Midbrain (tissue), 1 donor: ENCODE measurements around the gene COG5.
"Not testable (repeated sequence)": the region's sequence is repeated elsewhere in the genome, so short reads cannot be mapped to it uniquely, and the experiment has no call there.

Experiments
- DNase-seq: peaks from one replicate; lab custom pipeline; 2025; lab: John Stamatoyannopoulos, UW

COG5 gene

DNA sequence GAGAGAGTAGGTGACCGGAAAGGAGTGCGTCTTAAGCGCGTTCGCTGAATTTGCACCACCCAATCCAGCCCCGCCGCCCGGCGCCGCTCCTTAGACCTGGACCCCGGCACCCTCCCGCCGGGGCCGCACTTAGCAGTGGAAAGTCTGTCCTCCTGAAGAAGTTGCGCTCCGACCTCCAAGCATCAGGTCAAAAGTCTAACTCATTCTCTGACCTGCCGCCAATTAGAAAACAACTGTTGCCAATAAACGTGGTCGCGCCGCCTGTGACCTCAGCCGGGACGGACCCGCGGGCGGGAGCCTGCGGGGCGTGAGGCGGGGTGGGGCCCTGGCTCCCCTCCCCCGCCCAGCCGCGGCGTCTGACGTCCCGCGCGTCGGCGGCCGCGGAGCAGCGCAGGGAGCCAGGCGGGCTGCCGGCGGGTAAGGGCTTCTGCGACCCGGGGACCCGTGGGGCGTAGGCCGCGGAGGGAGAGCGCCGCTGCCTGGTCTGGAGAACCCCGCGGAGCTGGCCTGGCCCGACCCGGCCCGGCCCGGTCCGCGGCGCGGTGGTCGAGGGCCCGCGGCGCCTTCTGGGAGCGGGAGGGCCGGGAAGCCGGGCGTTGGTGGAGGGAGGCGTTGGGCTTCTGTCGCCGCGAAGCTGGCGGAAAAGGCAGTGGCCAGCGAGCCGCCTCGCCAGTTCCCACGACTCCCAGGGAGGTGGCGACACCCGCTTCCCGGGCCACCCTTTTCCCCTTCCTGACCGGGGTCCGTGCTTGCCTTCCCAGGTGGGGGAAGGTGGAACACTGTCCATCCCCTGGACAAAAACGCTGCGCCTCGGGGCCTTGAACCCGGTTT lies 16.4 kb upstream of the COG5 start, which contains the start of gene BCAP29:
Gene BCAP29, plus strand, starts transcription at position 362 of the 831 bp plus-strand sequence. CDS start 527 bp downstream, outside the sequence.
- DNase-seq = peak; percentile 70

DNA sequence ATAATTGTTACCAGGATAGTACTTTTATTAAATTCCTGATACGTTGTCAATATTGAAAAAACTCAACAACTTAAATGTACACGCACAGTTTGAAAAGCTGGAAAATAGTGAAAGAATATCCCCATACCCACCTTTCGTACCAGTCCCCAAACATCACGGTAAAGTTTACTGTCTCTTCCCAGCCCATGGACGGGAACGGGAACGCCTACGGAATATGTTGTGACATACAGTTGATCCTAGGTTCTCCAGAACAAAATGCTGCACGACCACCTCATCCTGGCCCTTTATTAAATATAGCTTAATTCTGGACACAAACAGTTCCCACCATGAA lies 15.8 kb upstream of the COG5 start:
- DNase-seq = no peak

DNA sequence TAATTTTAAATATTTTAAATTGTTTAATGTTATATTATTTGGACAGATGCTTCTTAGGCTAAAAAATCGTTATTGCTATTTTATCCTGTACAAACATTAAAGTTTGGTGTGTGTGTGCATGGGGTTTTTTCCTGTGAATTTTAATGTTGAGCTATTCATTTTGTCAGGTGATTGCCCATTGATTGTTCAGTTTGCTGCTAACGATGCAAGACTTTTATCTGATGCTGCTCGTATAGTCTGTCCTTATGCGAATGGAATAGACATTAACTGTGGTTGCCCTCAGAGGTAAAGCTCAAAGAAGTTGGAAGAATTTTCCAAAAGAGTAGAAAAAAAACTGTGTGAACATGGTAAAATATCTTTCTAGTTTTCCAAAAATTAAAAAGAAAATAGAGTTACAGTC lies 9.8 kb upstream of the COG5 start:
- no peak for DNase-seq

DNA sequence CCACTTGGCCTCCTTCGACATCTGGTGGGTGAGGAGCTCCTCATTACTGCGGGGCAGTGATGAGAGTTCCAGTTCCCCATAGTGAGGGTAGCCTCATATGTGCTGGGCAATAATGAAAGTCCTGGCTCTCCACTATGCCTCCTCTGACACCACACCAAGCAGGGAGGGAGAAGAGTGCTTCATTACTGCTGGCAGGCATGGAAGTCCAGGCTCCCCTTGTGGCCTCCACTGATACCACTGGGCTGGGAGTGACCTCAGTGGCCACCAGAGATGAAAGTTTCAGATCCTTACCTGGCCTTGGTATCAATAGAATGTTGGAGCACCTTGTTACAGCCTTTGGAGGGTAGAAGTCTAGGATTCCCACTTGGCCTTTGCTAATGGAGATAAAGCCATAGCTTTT lies 6.6 kb upstream of the COG5 start:
- DNase-seq = no peak

- DNase-seq = no peak
Observed at GRCh38 chr7:107564553-107565298, 1.0 kb upstream of the COG5 start.

GRCh38 chr7:107563081-107563774 lies 492 bp downstream of the COG5 start:
- DNase-seq = peak; percentile 59

DNA sequence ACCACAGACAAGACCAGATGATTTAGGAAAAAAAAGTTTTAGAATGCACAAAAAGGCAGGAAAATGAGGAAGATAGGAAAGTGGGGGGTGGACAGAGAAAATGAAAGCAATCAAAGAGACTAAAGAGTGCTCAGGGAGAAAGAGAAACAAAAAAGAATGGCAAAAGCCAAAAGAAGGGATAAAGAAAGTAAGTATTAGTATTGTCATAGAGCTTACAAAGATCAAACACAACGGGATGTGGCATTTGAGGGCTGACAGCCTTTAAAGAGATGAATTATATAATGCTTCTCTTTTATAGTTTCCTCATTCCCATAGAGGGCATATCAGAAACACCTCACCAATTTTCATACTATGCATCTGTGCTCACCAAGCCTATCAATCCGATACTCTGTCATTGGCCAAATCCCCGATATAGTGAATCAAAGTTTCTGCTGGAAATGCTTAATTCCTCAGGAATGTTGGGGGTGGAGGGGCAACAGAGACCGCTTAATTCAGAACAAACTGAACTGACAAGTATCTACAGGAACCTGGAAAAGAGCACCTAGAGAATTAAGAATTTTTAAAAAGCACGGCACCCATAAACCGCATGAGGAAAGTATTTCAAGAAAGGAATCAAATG lies 2.7 kb downstream of the COG5 start:
- DNase-seq = no peak

- no peak for DNase-seq
Observed at GRCh38 chr7:107559864-107560263, 3.9 kb downstream of the COG5 start.

GRCh38 chr7:107555893-107556292 lies 7.8 kb downstream of the COG5 start:
- DNase-seq = no peak

GRCh38 chr7:107551936-107552335 lies 11.8 kb downstream of the COG5 start:
- no peak for DNase-seq

- no peak for DNase-seq
Observed at GRCh38 chr7:107544848-107545591, 18.7 kb downstream of the COG5 start.

GRCh38 chr7:107543338-107543993 lies 20.3 kb downstream of the COG5 start:
- no peak for DNase-seq

GRCh38 chr7:107538001-107538400 lies 25.7 kb downstream of the COG5 start:
- DNase-seq = no peak

- not testable (repeated sequence) for DNase-seq
Observed at GRCh38 chr7:107537228-107537627, 26.5 kb downstream of the COG5 start.

DNA sequence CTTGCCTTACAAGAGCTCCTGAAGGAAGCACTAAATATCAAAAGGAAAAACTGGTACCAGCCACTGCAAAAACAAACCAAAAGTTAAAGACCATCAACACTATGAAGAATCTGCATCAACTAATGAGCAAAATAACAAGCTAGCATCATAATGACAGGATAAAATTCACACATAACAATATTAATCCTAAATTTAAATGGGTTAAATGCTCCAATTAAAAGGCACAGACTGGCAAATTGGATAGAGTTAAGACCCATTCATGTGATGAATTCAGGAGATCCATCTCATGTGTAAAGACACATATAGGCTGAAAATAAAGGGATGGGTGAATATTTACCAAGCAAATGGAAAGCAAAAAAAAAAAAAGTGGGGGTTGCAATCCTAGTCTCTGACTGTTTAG lies 29.6 kb downstream of the COG5 start:
- DNase-seq = no peak

DNA sequence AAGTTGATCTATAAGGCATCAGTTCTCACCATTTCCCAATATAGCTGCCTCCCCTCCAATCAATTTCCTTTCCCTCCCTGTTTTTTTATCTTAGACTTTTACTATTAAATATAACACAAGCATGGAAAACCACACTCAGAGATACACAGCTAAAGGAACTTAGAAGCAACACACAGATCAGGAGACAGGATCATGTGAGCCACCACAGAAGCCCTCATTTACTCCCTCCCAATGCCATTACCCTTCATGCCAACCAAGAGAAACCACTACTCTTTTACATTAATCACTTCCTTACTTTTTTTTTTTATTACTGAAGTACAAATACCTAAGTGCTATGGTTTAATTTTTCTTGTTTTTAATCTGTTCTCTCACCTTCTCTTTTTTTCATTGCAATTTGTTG lies 33.0 kb downstream of the COG5 start:
- DNase-seq = no peak

GRCh38 chr7:107528461-107528860 lies 35.3 kb downstream of the COG5 start:
- DNase-seq = no peak

DNA sequence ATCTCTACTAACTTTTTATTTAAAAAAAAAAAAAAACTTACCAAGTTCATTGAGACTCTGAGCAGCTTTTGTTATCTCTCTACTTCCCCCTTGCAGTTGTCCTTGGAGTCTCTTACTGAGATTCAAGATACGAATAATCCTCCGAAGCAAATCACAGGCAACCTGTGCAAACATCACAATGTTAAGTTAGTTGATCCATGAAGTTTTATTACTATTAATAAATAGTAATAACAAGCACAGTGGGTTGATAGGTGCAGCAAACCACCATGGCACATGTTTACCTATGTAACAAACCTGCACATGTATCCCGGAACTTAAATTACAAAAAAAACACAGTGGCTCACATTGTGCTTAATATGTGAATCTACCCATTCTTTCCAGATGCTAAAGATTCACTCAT lies 36.5 kb downstream of the COG5 start:
- no peak for DNase-seq

DNA sequence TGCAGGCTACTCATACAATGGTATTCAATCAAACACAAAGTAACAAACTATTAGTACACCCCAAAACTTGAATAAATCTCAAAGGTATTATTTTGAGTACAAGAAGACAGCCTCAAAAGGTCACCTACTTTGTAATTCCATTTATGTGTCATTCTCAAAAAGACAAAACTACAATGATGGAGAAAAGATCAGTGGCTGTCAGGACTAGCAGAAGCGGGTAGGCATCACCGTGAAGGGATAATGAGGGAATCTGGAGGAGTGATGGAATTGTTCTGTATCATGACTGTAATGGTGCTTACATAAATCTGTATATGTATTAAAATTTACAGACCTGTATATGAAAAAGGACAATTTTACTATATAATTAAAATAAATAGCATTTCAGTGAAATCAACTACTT lies 37.0 kb downstream of the COG5 start:
- DNase-seq = no peak

DNA sequence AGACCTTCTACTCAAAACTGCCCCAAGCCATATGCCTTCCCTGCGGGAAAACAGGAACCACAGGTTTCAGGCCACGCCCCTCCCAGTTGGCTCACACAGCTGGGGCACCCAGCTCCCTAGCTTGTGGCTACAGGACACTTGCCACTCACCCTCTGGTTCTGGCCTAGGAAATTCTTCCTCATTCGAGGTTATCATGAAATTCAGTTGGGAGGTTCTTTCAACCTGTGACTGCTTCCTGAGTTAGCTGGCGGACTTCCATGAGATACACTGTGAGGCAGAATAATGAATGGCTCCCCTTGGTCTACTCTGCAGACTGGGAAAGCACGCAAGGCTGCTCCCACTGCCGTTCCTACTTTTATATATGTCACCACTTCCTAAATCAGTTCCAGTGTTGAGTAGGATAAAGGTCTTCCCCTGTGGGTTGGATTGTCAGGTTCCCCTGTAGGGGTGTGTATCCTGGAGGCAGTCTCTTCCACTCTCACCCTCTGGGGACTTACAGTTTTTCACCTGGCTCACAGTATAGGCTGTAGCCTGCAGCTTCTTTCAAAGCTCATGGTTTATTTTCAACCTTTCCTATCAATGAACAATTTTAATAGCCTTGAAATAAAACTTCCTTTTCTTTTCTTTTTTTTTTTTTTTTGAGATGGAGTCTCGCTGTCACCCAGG lies 56.9 kb downstream of the COG5 start:
- DNase-seq = no peak
